ENCODE measurements around the gene KLHL35.

DNA sequence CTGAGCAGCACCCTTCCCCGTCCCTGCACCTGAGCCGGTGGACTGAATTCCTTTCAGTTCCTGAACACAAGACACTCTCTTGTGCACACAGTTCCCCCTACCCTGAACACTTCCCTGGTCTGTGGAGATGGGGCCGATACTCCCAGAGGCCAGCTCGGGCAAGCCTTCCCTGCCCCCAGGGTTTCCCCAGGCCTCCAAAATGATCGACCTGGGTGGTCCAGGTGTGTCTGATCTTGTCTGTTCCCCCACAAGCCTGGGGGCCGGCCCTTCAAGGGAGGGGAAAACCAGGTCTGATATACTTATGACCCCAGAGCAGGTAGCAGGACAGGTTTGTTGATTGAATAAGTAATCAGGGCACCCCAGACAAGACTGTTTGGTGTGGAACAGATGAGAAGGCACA, 40.7 kb upstream of the KLHL35 start:
- no peak for TF ChIP-seq GABPA (IDR thresholded peaks at IDR 0.05; ENCODE audit: low read depth)
- TF ChIP-seq, protein P1, sequence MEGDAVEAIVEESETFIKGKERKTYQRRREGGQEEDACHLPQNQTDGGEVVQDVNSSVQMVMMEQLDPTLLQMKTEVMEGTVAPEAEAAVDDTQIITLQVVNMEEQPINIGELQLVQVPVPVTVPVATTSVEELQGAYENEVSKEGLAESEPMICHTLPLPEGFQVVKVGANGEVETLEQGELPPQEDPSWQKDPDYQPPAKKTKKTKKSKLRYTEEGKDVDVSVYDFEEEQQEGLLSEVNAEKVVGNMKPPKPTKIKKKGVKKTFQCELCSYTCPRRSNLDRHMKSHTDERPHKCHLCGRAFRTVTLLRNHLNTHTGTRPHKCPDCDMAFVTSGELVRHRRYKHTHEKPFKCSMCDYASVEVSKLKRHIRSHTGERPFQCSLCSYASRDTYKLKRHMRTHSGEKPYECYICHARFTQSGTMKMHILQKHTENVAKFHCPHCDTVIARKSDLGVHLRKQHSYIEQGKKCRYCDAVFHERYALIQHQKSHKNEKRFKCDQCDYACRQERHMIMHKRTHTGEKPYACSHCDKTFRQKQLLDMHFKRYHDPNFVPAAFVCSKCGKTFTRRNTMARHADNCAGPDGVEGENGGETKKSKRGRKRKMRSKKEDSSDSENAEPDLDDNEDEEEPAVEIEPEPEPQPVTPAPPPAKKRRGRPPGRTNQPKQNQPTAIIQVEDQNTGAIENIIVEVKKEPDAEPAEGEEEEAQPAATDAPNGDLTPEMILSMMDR (IDR thresholded peaks at IDR 0.05; ENCODE audit: insufficient read depth, low read length): no peak
- TF ChIP-seq, protein P2, sequence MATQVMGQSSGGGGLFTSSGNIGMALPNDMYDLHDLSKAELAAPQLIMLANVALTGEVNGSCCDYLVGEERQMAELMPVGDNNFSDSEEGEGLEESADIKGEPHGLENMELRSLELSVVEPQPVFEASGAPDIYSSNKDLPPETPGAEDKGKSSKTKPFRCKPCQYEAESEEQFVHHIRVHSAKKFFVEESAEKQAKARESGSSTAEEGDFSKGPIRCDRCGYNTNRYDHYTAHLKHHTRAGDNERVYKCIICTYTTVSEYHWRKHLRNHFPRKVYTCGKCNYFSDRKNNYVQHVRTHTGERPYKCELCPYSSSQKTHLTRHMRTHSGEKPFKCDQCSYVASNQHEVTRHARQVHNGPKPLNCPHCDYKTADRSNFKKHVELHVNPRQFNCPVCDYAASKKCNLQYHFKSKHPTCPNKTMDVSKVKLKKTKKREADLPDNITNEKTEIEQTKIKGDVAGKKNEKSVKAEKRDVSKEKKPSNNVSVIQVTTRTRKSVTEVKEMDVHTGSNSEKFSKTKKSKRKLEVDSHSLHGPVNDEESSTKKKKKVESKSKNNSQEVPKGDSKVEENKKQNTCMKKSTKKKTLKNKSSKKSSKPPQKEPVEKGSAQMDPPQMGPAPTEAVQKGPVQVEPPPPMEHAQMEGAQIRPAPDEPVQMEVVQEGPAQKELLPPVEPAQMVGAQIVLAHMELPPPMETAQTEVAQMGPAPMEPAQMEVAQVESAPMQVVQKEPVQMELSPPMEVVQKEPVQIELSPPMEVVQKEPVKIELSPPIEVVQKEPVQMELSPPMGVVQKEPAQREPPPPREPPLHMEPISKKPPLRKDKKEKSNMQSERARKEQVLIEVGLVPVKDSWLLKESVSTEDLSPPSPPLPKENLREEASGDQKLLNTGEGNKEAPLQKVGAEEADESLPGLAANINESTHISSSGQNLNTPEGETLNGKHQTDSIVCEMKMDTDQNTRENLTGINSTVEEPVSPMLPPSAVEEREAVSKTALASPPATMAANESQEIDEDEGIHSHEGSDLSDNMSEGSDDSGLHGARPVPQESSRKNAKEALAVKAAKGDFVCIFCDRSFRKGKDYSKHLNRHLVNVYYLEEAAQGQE (IDR thresholded peaks at IDR 0.05; ENCODE audit: insufficient replicate concordance, low read depth): no peak
